B cell (primary cell): ENCODE results near the gene RTN4RL2. TPM values are rescaled to one million over a fixed set of nuclear protein-coding genes. Genes with fewer than 3 reads are reported as not detected.

Experiments used
- ATAC-seq: fragments of 200-7000 bp; cut with Tn5 transposase; one replicate; pipeline ENCODE4 v1.10.0; 2021; ENCODE audit warnings: low read depth, mild to moderate bottlenecking, moderate number of reproducible peaks, moderate library complexity
- CTCF ChIA-PET: fragments of 350-600 bp; sonication (Branson Sonifier 250); formaldehyde crosslinking; loops from one replicate; lab custom pipeline; 2021; ENCODE audit warnings: antibody characterized with exemption, inconsistent platforms; lab: Charles Lee
- POLR2A ChIA-PET: fragments of 350-600 bp; sonication (Branson Sonifier 250); formaldehyde crosslinking; loops from one replicate; lab custom pipeline; 2021; ENCODE audit warnings: antibody characterized with exemption; lab: Charles Lee
- DNase-seq: peaks from one replicate; pipeline ENCODE4 v3.0.0; 2013
- H2AFZ ChIP-seq: 2 replicates; pipeline ENCODE4 v1.6.1; 2012; ENCODE audit warnings: mild to moderate bottlenecking, low read depth, low read length; ENCODE audit not compliant: insufficient read depth, poor library complexity, severe bottlenecking
- H3K27ac ChIP-seq, 2 donors: 1 replicate in 1 of 2; 2 replicates in 1 of 2; pipeline ENCODE4 v1.5.1; 2012 to 2013; ENCODE audit warnings: low read length in 2 of 2, mild to moderate bottlenecking in 2 of 2, moderate library complexity in 1 of 2
- H3K27me3 ChIP-seq, 4 experiments: fragments of 200-600 bp in 1 of 4; sonication (generic) in 1 of 4; replicated peaks in 1 of 4; 1 replicate in 2 of 4; 2 replicates in 2 of 4; pipeline versions ENCODE4 v1.6.1 to v1.7.0; 2013 to 2016; ENCODE audit warnings: low read length in 3 of 4, mild to moderate bottlenecking in 2 of 4, mixed read lengths in 1 of 4, moderate library complexity in 1 of 4; ENCODE audit not compliant: insufficient read depth in 4 of 4, control insufficient read depth in 3 of 4; ENCODE audit errors: control extremely low read depth in 1 of 4
- H3K36me3 ChIP-seq, 2 experiments: replicated peaks in 1 of 2; 1 replicate in 1 of 2; 2 replicates in 1 of 2; pipeline versions ENCODE4 v1.6.1 to v1.7.1; 2013; ENCODE audit warnings: low read length in 1 of 2; ENCODE audit not compliant: insufficient read depth in 2 of 2, control insufficient read depth in 1 of 2; ENCODE audit errors: control extremely low read depth in 1 of 2, extremely low read depth in 1 of 2
- H3K4me1 ChIP-seq, 2 donors: fragments of 200-600 bp in 1 of 2; sonication (generic) in 1 of 2; 1 replicate in 1 of 2; 2 replicates in 1 of 2; pipeline versions ENCODE4 v1.5.1 to v1.6.1; 2013 to 2017; ENCODE audit warnings: low read length in 2 of 2; ENCODE audit not compliant: control insufficient read depth in 2 of 2, insufficient read depth in 2 of 2
- H3K4me2 ChIP-seq: replicated peaks from 2 replicates; pipeline ENCODE3; 2012; ENCODE audit warnings: mild to moderate bottlenecking, low read depth, low read length; ENCODE audit not compliant: poor library complexity, severe bottlenecking
- H3K4me3 ChIP-seq, 5 experiments: fragments of 200-600 bp in 1 of 5; sonication (generic) in 1 of 5; 1 replicate in 3 of 5; 2 replicates in 2 of 5; pipeline versions ENCODE4 v1.5.1 to v1.7.0; 2011 to 2016; ENCODE audit warnings: low read length in 4 of 5, mild to moderate bottlenecking in 4 of 5, low read depth in 2 of 5, control low read depth in 1 of 5, moderate library complexity in 1 of 5; ENCODE audit not compliant: insufficient read depth in 1 of 5; ENCODE audit errors: control extremely low read depth in 1 of 5, extremely low read depth in 1 of 5
- H3K79me2 ChIP-seq: fragments of 200-600 bp; sonication (generic); one replicate; pipeline ENCODE4 v1.6.0; 2016; ENCODE audit warnings: low read length; ENCODE audit not compliant: control insufficient read depth, insufficient read depth
- H3K9ac ChIP-seq: fragments of 200-600 bp; sonication (generic); 2 replicates; pipeline ENCODE4 v1.6.1; 2017; ENCODE audit warnings: mild to moderate bottlenecking, low read length, moderate library complexity
- H3K9me3 ChIP-seq, 3 donors: one replicate each; pipeline versions ENCODE4 v1.6.1 to v1.7.1; 2013; ENCODE audit warnings: low read length in 2 of 3; ENCODE audit not compliant: control insufficient read depth in 2 of 3, insufficient read depth in 1 of 3; ENCODE audit errors: control extremely low read depth in 1 of 3
- H4K20me1 ChIP-seq: 2 replicates; pipeline ENCODE4 v1.6.0; 2012; ENCODE audit warnings: mild to moderate bottlenecking, low read length; ENCODE audit not compliant: insufficient read depth, control insufficient read depth, poor library complexity, severe bottlenecking
- H3K27ac Mint-ChIP-seq: one replicate; pipeline ENCODE4 v1.8.0; 2021; ENCODE audit warnings: mixed read lengths
- H3K27me3 Mint-ChIP-seq: one replicate; pipeline ENCODE4 v1.8.0; 2021; ENCODE audit warnings: mixed read lengths
- H3K4me1 Mint-ChIP-seq: one replicate; pipeline ENCODE4 v1.8.0; 2021; ENCODE audit warnings: mixed read lengths
- H3K4me3 Mint-ChIP-seq: one replicate; pipeline ENCODE4 v1.8.0; 2021; ENCODE audit warnings: mixed read lengths
- H3K9me3 Mint-ChIP-seq: one replicate; pipeline ENCODE4 v1.8.0; 2022; ENCODE audit warnings: mixed read lengths; ENCODE audit not compliant: insufficient read depth
- CTCF ChIP-seq: fragments of 200-600 bp; IDR thresholded peaks from one replicate; pipeline ENCODE4 v1.8.0; 2022; ENCODE audit warnings: antibody characterized with exemption, mild to moderate bottlenecking
- EZH2 ChIP-seq: IDR thresholded peaks from 2 replicates; pipeline ENCODE4 v1.6.1; 2012; ENCODE audit warnings: borderline replicate concordance, low read depth, mild to moderate bottlenecking, moderate library complexity, low read length; ENCODE audit not compliant: insufficient read depth, poor library complexity, severe bottlenecking
- whole genome bisulfite sequencing: methylation state at CpG from one replicate; pipeline ENCODE4 v1.1.5; 2013; ENCODE audit warnings: missing lambda C conversion rate; ENCODE audit not compliant: insufficient coverage; 5-methylcytosine and 5-hydroxymethylcytosine counted together
- intact Hi-C: fragments of 100-400 bp; cut with micrococcal nuclease; formaldehyde crosslinking; loops from one replicate; pipeline ENCODE4 v1.10.0; 2022
- polyA plus RNA-seq: library from polyadenylated mRNA; depleted of rRNA; stranded (reverse); fragments of >200 nt; gene quantifications from 2 replicates; pipeline ENCODE4 v1.2.3, GENCODE V29; 2012
- total RNA-seq, 2 donors: library from RNA; stranded (reverse); fragments of 120-200 nt in 1 of 2; gene quantifications; 1 replicate in 1 of 2; 2 replicates in 1 of 2; pipeline versions ENCODE4 v1.2.3 to v1.2.4, GENCODE V29; 2013 to 2022

RTN4RL2 gene
- total and polyA plus RNA-seq, 2 donors (not counting 1 experiment from before 2014, with no cell fraction given) = 0.12 to 0.13 TPM

- under 1% methylated on average over 55 of the region's 57 CpGs for WGBS
- TF ChIP-seq EZH2 = no peak
- TF ChIP-seq CTCF = no peak
- Mint-ChIP-seq H3K9me3 (no peaks in the 10 kb centered on the region), H3K4me1 (peaks cover 30% of the 10 kb centered on the region), H3K27me3 (no peaks in the 10 kb centered on the region), H3K27ac (peak overlapping the region; percentile 73), H3K4me3 (peak overlapping the region; percentile 97)
- H2AFZ ChIP-seq = peak overlapping the region; percentile 98
- peak overlapping the region; percentile 81 for H3K9ac ChIP-seq
- H3K4me1 ChIP-seq = peaks cover 6 to 22% of the 10 kb centered on the region in 2 donors
- CTCF ChIA-PET = interaction anchor here (1.2 to 6.6 kb wide), 5 partner anchors 13 to 57 kb away, joined by 3 to 98 read pairs (median 17); partner anchors contain the start of gene TIMM10
- no peaks in the 10 kb centered on the region for H3K79me2 ChIP-seq
- no peaks in the 10 kb centered on the region for H4K20me1 ChIP-seq
- H3K27ac ChIP-seq = peak overlapping the region in 1 of 2 donors; percentile 34
- no peaks in the 10 kb centered on the region for H3K36me3 ChIP-seq
- DNase-seq = peak; percentile 50
- no peaks in the 10 kb centered on the region for H3K27me3 ChIP-seq
- peak overlapping the region; percentile 97 for H3K4me2 ChIP-seq
- POLR2A ChIA-PET = interaction anchor here (0.8 to 2.1 kb wide), 4 partner anchors 21 to 38 kb away, joined by 3 to 4 read pairs (median 4); no protein-coding TSS in a partner anchor
- H3K4me3 ChIP-seq = peak overlapping the region; percentile 57 to 93 (median 81)
- ATAC-seq = peak; percentile 49
- intact Hi-C loops = loop anchor here (2.0 to 5.0 kb wide), 3 partner anchors 16 to 32 kb away; partner anchors contain the start of gene TIMM10
- H3K9me3 ChIP-seq = no peaks in the 10 kb centered on the region
Measured at GRCh38 chr11:57514538-57515331, 54.4 kb downstream of the RTN4RL2 start.
